HG03135 (cell line): Measurements from ENCODE around the gene SASH1.
"Not testable (repeated sequence)": the region's sequence is repeated elsewhere in the genome, so short reads cannot be mapped to it uniquely, and the experiment has no call there.

ENCODE experiments used
- ATAC-seq: cut with Tn5 transposase; IDR thresholded peaks from one replicate; pipeline ENCODE4 v1.9.1; 2021; ENCODE audit warnings: mild to moderate bottlenecking, moderate library complexity; ENCODE audit not compliant: unreplicated experiment

The SASH1 gene

DNA sequence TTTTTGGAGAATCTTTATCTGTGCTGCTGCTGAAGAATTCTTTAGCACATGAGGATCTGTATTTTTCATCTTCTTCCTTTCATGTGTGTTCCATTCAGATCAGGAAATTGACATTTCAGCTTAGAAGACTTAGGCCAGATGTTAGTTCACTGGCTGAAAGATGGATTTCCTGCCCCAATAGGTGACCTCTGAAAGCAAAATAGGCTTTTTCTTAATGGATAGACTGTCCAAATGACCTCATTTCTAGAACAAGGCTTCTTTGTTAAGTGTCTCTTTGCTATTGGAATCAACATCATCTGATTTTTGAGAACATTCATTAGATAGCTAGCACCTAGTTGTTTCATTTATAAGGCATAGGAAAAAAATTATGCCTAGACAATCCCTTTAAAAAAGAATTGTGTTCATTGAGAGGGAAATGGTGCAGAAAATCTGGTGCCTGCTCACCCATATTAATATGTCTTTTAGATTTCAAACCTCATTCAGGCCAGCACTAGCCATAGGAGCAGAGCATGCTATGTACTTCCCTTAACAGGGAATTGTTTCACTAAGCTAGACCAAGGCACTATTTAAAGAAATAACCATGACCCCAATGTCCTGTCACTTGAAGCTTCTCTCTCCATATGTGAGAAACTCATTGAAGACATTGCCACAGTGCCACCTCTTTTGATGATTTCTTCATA lies 13.6 kb upstream of the SASH1 start:
- no peak for ATAC-seq

DNA sequence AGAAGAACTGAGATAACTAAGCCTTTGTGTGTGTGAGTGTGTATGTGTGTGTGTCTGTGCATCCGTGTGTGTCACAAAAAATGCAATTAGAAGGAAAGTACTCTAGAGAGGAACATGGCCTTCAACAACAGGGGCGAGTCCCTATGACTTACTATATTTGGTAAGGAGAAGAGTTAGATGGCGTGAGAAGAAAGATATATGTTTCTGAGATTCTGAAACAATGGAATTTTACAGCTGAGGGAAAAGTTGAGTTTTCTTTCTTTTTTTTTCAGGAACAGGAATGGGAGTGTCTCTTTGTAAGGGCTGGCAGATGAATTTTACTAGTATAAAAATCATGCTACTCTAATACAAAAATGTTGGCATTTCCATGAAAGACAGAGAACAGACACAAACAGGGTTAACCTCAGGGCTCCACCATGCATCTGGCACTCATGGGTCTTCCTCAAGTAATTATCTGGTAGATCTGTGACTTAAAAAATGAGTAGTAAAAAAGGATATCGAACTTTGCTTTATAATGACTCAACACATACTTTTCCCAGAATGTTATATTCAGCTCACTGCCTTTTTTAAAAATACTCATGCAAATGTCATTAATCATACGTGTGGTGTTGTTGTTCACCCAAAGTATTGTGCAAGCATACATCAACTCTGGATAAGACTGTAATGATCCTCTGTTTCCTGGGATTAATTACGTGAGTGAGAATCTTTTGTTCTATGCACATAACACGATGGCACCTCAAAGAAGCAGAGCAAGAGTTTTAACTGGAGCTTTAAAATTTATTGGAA lies 12.8 kb upstream of the SASH1 start:
- ATAC-seq, result no peak

DNA sequence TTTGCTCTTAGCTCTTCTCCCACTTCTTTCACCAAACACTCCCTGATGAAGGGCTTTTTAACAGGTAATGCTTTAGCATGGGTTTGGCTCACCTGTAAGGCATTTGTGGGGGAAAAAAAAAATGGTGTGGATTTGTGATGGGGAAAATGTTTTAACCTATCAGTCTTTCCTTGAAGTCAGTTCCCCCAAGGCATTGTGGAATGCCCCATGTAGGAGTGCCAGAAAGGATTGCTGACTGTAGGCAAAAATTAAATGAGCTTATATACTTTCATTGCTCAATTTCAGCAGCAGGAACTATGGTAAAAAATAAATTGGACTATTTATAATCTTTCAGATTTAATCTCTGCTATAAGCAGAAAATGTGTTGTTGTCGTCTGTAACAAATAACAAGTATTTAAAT lies 10.6 kb upstream of the SASH1 start:
- ATAC-seq, result no peak

DNA sequence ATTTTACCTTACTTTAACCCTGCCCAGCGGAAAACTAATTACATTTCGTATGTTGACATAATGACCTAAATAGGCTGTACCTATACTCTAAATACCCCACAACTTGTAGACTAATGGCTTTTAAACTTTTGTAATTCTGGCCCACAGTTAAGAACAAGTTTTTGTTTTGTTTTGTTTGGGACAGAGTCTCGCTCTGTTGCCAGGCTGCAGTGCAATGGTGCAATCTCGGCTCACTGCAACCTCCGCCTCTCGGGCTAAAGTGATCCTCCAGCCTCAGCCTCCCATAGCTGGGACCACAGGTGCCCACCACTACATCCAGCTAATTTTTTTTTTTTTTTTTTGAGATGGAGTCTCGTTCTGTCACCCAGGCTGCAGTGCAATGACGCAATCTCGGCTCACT lies 5.7 kb upstream of the SASH1 start:
- ATAC-seq, result no peak

DNA sequence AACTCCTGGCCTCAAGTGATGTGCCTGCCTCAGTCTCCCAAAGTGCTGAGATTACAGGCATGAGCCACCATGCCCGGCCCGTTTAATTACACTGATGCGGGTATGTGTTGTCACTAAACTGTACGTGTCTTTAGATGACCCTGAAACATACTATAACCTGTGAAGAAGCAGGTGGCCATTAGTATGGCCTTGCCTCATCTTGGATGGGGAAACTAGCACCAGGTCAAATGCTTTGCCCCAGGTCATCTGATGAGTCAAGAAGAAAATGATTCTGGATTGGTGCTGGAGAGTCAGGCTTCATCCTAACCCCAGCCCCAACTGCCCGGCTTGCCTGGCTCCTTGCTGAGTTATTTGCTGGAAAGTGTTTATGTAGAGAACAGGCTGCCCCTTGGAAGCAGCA lies 2.9 kb upstream of the SASH1 start:
- no peak for ATAC-seq

DNA sequence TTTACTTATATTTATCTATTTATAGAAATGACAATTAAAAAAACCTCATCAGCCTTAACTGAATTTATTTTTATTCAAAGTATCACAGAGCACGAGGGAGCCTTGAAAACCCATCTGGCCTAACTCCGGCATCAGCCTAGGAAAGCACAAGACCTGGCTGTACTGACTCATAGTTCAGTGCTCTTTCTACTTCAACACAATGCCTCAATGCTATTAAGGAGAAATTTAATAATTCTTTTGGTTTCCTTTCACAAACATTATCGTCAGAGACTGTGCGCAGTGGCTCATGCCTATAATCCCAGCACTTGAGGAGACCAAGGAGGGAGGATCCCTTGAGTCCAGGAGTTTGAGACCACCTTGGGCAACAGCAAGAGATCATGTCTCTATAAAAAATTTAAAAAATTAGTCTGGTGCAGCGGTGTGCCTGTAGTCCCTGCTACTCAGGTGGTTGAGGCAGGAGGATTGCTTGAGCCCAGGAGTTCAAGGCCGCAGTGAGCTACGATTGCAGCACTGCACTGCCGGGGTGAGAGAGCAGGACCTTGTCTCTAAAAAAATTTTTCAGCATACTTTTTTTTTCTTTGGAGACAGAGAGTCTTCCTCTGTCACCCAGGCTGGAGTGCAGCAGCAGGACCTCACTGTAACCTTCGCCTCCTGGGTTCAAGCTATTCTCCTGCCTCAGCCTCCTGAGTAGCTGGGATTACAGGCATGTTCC lies 1.9 kb upstream of the SASH1 start:
- no peak for ATAC-seq

DNA sequence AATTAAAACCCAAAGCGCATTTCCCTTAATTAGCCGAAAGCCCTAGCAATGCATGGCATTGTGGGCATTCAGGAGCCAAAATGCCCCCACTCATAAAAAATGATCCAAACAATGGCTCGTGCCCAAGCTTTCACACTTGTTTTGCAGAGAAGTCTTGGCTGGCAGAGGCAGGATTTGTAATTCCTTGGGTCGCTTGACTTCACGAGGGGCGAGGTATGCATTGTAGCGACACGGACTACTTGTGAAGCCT lies 613 bp upstream of the SASH1 start:
- no peak for ATAC-seq

DNA sequence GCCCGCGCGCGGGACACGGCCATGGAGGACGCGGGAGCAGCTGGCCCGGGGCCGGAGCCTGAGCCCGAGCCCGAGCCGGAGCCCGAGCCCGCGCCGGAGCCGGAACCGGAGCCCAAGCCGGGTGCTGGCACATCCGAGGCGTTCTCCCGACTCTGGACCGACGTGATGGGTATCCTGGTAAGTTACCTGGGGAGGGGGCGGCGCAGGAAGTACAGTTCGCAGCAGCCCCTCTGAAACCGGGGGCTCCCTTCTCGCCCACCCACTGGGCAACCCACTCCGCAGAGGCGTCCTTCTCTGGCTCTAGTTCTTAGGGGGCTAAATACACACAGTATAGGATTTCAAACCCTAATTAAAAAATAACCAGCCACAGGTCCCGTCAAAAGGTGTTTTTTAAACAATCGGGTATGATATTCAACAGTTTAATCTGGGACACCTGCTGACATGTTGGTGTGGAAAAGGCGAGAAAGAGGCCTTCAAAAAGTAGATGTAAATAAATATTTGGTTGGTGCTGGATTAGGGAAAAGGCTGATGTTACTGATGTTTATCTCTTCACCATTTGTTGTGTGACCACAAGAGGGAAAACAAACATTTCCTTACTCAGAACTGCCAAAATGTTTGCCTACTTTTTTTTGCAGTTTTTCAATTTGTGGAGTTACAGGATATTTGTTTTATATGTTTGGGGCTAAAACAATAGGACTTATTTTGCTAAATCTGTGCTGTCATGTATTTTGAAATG lies 577 bp downstream of the SASH1 start:
- no peak for ATAC-seq

DNA sequence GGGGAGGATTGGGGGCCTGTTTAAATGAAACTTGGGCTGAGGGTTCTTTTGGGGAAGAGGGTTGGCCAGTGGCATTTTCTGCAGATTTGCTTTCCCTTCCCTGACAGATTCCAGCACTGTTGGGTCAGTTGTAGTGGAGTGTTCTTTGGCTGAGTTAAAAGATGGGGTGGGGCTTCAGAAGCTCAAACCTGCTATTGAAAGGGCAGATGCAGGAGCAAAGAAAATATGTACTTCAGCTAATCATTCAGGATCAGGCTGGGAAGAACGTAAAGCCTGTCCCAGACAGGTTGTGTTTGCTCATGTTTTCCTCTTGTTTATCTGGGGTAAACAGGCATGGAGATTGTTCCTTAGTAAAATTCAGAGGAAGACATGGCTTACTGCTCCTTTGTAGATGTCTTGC lies 2.5 kb downstream of the SASH1 start:
- no peak for ATAC-seq

DNA sequence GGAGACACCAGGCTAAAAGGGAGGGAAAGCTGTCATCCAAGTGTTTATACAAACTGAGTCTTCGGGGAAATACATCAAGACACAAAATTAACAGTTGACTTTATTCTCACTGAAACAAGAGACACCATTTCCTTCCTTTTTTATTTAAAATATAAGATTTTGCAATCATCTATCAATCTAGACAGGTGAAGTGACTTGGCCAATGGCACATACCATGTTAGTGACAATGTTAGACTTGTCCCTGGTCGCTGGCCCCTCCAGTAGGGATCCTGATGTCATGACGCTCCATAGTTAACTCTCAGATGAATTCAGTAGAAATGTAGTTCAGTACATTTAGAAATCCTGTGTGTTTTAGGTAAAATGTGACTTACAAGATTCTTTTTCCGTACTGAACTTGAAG lies 2.9 kb downstream of the SASH1 start:
- no peak for ATAC-seq

DNA sequence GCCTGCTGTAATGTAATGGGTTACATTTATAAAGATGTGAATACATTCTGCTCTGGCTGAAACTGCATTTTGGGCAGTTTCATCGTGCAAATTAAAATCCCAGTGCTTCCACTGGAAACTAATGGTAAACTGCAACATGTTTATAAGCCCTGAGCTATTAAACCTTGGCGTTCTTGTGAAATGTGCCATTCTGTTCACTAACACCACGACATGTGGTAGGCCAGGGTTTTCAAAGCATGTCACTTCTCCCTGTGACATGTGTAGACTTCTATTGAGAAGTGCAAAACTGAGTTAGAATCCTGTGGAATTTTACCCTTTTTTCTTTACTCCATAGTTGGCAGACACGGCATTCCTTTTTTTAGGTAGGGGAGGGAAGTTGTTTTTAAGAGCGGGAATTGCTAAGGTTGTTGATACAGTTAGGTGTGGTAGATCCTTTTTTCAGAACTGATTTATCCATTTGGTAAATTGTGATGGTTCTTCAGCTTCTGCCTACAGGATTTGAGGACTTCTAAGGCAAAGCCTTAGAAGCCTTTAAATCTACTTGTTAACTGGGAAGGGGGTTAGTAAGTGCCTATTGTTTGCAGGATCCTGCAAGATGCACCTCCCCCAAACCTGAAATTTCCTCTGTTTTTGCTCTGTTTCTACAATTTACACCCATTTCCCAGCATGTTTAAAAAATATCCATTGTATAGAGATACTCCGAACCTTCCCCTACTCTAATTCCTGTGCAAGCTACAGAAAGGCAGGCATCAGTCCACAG lies 4.2 kb downstream of the SASH1 start:
- ATAC-seq, result no peak

DNA sequence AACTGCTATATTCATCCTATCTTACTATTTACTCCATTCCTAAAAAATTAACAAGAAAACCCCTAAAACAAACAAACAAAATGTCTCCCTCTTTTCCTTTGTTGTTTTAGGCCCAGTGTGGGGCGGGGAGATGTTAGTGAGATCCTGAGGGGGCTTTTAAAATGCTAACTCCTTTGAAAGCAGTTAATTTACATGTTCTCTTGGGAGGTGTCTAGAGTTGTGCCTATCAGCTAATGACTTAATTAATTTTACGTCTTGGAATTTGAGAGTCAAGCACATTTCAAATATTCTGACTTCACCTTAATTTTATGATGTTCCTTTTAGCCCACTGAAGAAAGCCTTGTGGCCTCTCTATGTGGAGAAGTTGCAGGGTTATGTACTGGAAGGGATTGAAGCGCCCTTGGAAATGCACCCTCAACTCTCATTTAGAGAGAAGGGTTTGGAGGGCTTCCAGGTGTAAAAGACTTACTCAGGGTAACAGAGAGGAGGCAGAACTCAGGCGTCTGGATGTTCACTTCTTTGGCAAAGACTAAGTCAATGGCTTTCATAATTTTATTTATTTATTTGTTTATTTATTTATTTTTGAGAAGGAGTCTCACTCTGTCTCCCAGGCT lies 4.9 kb downstream of the SASH1 start:
- no peak for ATAC-seq

DNA sequence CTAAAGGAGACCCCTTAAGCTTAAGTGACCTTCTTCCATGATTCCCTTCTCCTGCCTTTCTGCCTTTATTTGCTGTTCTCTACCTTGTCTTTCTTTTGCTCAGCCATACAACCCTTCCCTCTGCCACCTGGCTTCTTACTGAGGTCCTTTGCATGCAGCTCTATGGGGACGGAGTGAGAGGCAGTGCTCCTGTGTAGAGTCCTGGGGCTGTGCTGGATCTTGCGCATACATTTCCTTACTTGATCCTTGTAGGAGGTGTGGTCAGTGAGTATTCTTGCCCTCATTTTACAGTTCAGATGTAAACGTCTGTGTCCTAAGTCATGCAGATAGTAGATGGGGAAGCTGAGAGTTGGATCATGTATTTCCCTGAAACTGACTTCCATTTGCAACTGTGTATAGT lies 5.7 kb downstream of the SASH1 start:
- no peak for ATAC-seq

DNA sequence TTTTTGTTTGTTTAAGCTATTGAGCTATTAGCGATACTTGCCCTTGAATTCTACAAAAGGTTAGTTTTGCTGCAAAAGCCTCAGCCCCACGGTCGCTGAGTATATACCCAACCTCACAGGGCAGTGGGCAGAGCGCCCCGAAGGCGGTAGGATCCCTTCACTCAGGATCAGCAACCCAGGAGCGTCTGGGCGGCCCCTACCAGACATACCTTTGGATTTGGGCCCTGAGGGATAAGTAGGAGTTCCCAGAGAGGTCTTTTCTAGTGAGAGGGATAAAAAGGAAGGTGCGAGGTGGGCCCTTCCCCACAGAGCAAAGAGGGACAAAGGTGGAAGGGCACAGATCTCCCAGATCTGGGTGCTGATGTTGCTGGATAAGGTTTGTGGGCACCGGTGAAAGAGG lies 6.1 kb downstream of the SASH1 start:
- no peak for ATAC-seq

DNA sequence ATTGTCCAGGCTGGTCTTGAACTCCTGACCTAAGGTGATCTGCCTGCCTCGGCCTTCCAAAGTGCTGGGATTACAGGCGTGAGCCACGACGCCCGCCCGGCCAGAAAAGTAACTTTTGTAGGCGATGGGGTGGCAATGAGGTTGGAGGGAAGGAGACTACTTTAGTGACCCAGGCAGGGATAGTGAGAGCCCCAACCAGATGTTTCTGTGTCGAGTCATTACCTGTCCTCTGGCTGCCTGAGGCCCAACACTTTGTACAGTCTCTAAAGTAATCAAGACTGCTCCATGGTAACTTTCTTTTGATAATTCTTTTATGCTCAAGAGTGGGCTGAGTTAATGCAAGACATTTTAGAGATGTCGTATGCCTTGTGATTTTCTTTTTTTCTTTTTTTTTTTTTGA lies 6.8 kb downstream of the SASH1 start:
- no peak for ATAC-seq

DNA sequence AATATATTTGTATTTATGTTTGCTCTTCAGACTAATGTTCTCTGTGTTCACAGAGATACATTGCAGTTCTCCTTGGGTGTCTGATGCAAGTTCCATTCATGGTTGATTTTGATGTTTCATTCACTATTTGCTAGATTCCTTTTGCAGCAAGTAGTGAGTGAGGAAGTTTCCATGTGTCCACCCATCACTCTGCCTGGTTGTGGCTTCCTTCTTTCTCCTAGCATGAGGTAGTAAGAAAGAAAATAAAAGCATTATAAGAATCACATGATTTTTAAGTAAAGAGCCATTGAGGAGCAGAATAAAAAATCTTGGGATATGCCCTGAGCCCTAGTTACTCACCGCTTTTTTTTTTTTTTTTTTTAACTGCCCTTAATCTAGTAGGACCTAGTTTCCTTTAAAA lies 8.7 kb downstream of the SASH1 start:
- no peak for ATAC-seq

DNA sequence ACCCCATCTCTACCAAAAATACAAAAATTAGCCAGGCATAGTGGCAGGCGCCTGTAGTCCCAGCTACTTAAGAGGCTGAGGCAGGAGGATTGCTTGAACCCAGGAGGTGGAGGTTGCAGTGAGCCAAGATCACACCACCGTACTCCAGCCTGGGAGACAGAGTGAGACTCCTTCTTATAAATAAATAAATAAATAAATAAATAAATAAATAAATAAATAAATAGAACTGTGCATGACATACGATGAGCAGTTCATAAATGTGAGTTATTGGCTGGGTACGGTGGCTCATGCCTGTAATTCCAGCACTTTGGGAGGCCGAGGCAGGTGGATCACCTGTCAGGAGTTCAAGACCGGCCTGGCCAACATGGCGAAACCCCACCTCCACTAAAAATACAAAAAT lies 9.8 kb downstream of the SASH1 start:
- ATAC-seq, result not testable (repeated sequence)

DNA sequence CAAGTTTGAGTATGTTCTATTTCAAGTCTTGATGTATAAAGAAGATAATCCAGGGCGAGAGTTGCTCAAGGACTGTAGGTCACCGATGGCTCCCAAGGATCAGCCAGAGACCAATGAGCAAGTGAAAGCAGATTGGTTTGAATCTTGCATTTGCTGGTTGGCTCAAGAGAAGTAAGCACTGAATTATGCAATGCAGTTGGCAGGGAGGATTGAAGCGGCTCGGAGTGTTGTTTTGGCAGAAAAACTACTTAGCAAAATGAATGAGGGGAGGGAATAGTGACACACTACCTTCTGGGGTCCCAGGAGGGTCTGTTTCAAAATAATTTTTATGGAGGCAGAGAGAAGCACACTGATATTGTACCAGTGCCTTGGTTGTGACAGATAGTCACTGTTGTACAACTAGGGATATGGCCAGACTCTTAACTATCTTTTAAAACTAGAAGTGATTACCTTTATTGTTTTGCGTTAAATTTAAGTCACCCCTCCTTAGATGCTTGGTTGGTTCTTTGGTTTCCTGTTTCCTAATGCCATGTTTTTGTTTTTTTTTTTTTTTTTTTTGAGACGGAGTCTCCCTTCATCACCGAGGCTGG lies 15.7 kb downstream of the SASH1 start:
- ATAC-seq, result no peak

DNA sequence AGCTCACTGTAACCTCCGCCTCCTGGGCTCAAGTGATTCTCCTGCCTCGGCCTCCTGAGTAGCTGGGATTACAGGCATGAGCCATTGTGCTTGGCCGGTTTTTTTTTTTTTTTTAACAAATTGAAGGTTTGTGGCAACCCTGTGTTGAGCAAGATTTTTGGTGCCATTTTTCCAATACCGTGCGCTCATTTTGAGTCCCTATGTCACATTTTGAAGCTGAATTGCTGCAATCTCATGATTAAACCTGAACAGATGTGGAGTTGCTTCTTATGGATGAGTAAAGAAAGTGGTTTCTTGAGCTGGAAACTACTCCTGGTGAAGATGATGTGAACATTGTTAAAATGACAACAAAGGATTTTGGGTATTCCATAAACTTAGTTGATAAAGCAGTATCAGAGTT lies 16.6 kb downstream of the SASH1 start:
- ATAC-seq, result no peak
